K562 (cell line): ENCODE results near the gene SLCO2B1. TPM values are rescaled to one million over a fixed set of nuclear protein-coding genes. Genes with fewer than 3 reads are reported as not detected.

Experiments used
- ATAC-seq: fragments of 200-7000 bp; cut with Tn5 transposase; 3 replicates; pipeline ENCODE4 v1.9.1; 2020; ENCODE audit warnings: moderate library complexity
- BruUV-seq: library from RNA; stranded (reverse); fragments of 400-500 nt; replicated peaks from 2 replicates; lab custom pipeline; 2021; lab: Mats Ljungman, UMichigan
- CTCF ChIA-PET: fragments of 300-600 bp; formaldehyde crosslinking; extraction: SDS; loops from one replicate; lab custom pipeline; 2021; ENCODE audit warnings: low intra/inter-chr PET ratio; lab: Yijun Ruan, JAX
- POLR2A ChIA-PET: fragments of 300-600, 350-650 bp; sonication (Branson Sonifier 250); formaldehyde crosslinking; extraction: SDS; loops from one replicate; lab custom pipeline; 2021; ENCODE audit warnings: antibody characterized with exemption, inconsistent platforms; lab: Yijun Ruan, JAX
- DNase-seq, 4 experiments: peaks; one replicate each; pipeline versions ENCODE4 v3.0.0 to v3.0.0-alpha.2; 2011 to 2018; ENCODE audit warnings: low spot score in 3 of 4, mixed read lengths in 3 of 4; ENCODE audit errors: extremely low read depth in 1 of 4
- FAIRE-seq: peaks from 2 replicates; lab custom pipeline; 2011; peaks lifted over from hg19 to GRCh38; lab: Jason Lieb, UNC
- H2AFZ ChIP-seq: 2 replicates; pipeline ENCODE4 v1.6.0; 2011; ENCODE audit warnings: low read depth, low read length, control low read depth, inconsistent platforms
- H3K27ac ChIP-seq: fragments of 200-600 bp; 3 replicates; pipeline ENCODE4 v1.8.0; 2011; ENCODE audit warnings: low read depth, mild to moderate bottlenecking, control low read depth, inconsistent platforms, low read length, moderate library complexity, mixed read lengths; ENCODE audit errors: extremely low read depth
- H3K27me3 ChIP-seq, 2 experiments: fragments of 300-600 bp in 1 of 2; 2 replicates in 1 of 2; 3 replicates in 1 of 2; pipeline versions ENCODE4 v1.6.0 to v1.8.0; 2011; ENCODE audit warnings: inconsistent platforms in 2 of 2, low read length in 2 of 2, mild to moderate bottlenecking in 1 of 2, mixed read lengths in 1 of 2, moderate library complexity in 1 of 2; ENCODE audit not compliant: control insufficient read depth in 2 of 2, insufficient read depth in 2 of 2
- H3K36me3 ChIP-seq: fragments of 300-600 bp; 3 replicates; pipeline ENCODE4 v1.8.0; 2011; ENCODE audit warnings: mild to moderate bottlenecking, low read length, inconsistent platforms; ENCODE audit not compliant: control insufficient read depth, insufficient read depth
- H3K4me1 ChIP-seq, 2 experiments: fragments of 200-600 bp in 1 of 2; replicated peaks in 1 of 2; 2 replicates in 1 of 2; 3 replicates in 1 of 2; pipeline versions ENCODE4 v1.5.1 to v1.8.0; 2011; ENCODE audit warnings: inconsistent platforms in 2 of 2, low read length in 2 of 2, mild to moderate bottlenecking in 1 of 2, mixed read lengths in 1 of 2, moderate library complexity in 1 of 2; ENCODE audit not compliant: control insufficient read depth in 2 of 2, insufficient read depth in 2 of 2
- H3K4me2 ChIP-seq: 2 replicates; pipeline ENCODE4 v1.6.1; 2011; ENCODE audit warnings: low read length, control low read depth, inconsistent platforms, mixed read lengths; ENCODE audit not compliant: insufficient read depth
- H3K4me3 ChIP-seq: fragments of 200-600 bp; sonication (generic), shearing (Covaris generic); 2 replicates; pipeline ENCODE4 v1.5.1; 2016; ENCODE audit warnings: control low read depth, inconsistent platforms
- H3K79me2 ChIP-seq: fragments of 200-600 bp; 3 replicates; pipeline ENCODE4 v1.8.0; 2011; ENCODE audit warnings: low read length, inconsistent platforms; ENCODE audit not compliant: control insufficient read depth, insufficient read depth
- H3K9ac ChIP-seq, 2 experiments: 2 replicates each; pipeline versions ENCODE4 v1.6.0 to v1.6.1; 2011; ENCODE audit warnings: low read depth in 2 of 2, low read length in 2 of 2, control low read depth in 1 of 2, inconsistent platforms in 1 of 2, mild to moderate bottlenecking in 1 of 2, mixed read lengths in 1 of 2; ENCODE audit not compliant: insufficient read depth in 1 of 2
- H3K9me1 ChIP-seq: one replicate; pipeline ENCODE4 v1.6.0; 2011; ENCODE audit warnings: inconsistent platforms, mild to moderate bottlenecking, low read length, moderate library complexity; ENCODE audit not compliant: control insufficient read depth, insufficient read depth
- H3K9me3 ChIP-seq: replicated peaks from 2 replicates; pipeline ENCODE4 v1.5.1; 2011; ENCODE audit warnings: low read depth, low read length, inconsistent platforms; ENCODE audit not compliant: control insufficient read depth, insufficient read depth
- H4K20me1 ChIP-seq: replicated peaks from 2 replicates; pipeline ENCODE4 v1.6.1; 2011; ENCODE audit warnings: low read length, inconsistent platforms, mixed read lengths; ENCODE audit not compliant: control insufficient read depth, insufficient read depth
- MYNN ChIP-seq, 2 experiments: sonication (generic); formaldehyde crosslinking in 1 of 2; IDR thresholded peaks; 2 replicates each; pipeline versions ENCODE4 v1.5.0 to v1.6.1; 2016 to 2020; ENCODE audit warnings: antibody characterized with exemption in 1 of 2, missing genetic modification reagents in 1 of 2
- ZBTB9 ChIP-seq: fragments of 450-650 bp; formaldehyde crosslinking; IDR thresholded peaks from 2 replicates; pipeline ENCODE4 v1.4.0; 2020; ENCODE audit warnings: mild to moderate bottlenecking, moderate library complexity
- ZNF518B ChIP-seq: fragments of 250-450 bp; sonication (Bioruptor Pico); IDR thresholded peaks from 2 replicates; pipeline ENCODE4 v1.5.0; 2021; ENCODE audit warnings: mild to moderate bottlenecking, moderate library complexity
- WGBS: fragments of 100-300 bp; shearing (Covaris generic); methylation state at CpG from one replicate; pipeline ENCODE4 v1.1.6; 2016; ENCODE audit warnings: low coverage, mixed read lengths; ENCODE audit not compliant: insufficient coverage; ENCODE audit errors: missing lambda C conversion rate; 5-methylcytosine and 5-hydroxymethylcytosine counted together
- in situ Hi-C: fragments of 300-500 bp; cut with MboI; formaldehyde crosslinking; loops from 4 replicates; pipeline ENCODE4 v1.15.0; 2018; ENCODE audit warnings: inconsistent platforms, mixed read lengths
- intact Hi-C: fragments of 100-400 bp; cut with micrococcal nuclease; formaldehyde crosslinking; loops from 2 replicates; pipeline ENCODE4 v1.14.2; 2022
- polyA plus RNA-seq, 8 experiments: library from polyadenylated mRNA; depleted of rRNA in 4 of 8; stranded (reverse) in 5 of 8; unstranded in 3 of 8; fragments of >200 nt; fragmentation: Nextera tagmentation in 2 of 8; fragmentation: Illumina TruSeq in 1 of 8; extraction: Ambion mirVana in 2 of 8; extraction: Trizol in 1 of 8; gene quantifications; 2 replicates each; pipeline versions ENCODE4 v1.2.1 to v1.2.3, GENCODE V29; 2011 to 2014; ENCODE audit warnings: inconsistent platforms in 1 of 8, missing spikeins in 1 of 8
- total RNA-seq, 7 experiments: library from RNA; depleted of rRNA in 6 of 7; stranded (reverse); fragments of >200 nt in 6 of 7; fragmentation: Illumina TruSeq in 2 of 7; extraction: Trizol in 2 of 7; gene quantifications; 2 replicates each; pipeline versions ENCODE4 v1.2.1 to v1.2.3, GENCODE V29; 2011 to 2021; ENCODE audit warnings: low replicate concordance in 1 of 7
- TF ChIP-seq, protein P1 (sequence below): fragments of 450-650 bp; IDR thresholded peaks from 2 replicates; pipeline ENCODE4 v1.6.1; 2017; ENCODE audit warnings: antibody characterized with exemption
- TF ChIP-seq, protein P2 (sequence below): fragments of 250-450 bp; sonication (Bioruptor Pico); IDR thresholded peaks from 2 replicates; pipeline ENCODE4 v1.4.0; 2020
- TF ChIP-seq, protein P3 (sequence below): IDR thresholded peaks from 3 replicates; pipeline ENCODE4 v1.6.1; 2011; ENCODE audit warnings: borderline replicate concordance, mild to moderate bottlenecking; ENCODE audit not compliant: insufficient read length, insufficient read depth

SLCO2B1 gene
- total and polyA plus RNA-seq, 9 of the 15 experiments (the other 6 are each of a cell fraction or from before 2014, with no cell fraction given), result 0.70 to 14.7 (median 7.6) TPM

- H3K4me1 ChIP-seq, result peaks cover 8% of the 10 kb centered on the region in 2 experiments
- TF ChIP-seq, protein P1, sequence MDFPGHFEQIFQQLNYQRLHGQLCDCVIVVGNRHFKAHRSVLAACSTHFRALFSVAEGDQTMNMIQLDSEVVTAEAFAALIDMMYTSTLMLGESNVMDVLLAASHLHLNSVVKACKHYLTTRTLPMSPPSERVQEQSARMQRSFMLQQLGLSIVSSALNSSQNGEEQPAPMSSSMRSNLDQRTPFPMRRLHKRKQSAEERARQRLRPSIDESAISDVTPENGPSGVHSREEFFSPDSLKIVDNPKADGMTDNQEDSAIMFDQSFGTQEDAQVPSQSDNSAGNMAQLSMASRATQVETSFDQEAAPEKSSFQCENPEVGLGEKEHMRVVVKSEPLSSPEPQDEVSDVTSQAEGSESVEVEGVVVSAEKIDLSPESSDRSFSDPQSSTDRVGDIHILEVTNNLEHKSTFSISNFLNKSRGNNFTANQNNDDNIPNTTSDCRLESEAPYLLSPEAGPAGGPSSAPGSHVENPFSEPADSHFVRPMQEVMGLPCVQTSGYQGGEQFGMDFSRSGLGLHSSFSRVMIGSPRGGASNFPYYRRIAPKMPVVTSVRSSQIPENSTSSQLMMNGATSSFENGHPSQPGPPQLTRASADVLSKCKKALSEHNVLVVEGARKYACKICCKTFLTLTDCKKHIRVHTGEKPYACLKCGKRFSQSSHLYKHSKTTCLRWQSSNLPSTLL, result no peak
- no peak for TF ChIP-seq ZBTB9 (CRISPR knock-in tag)
- TF ChIP-seq ZNF518B (CRISPR knock-in tag), result no peak
- TF ChIP-seq, protein P2, sequence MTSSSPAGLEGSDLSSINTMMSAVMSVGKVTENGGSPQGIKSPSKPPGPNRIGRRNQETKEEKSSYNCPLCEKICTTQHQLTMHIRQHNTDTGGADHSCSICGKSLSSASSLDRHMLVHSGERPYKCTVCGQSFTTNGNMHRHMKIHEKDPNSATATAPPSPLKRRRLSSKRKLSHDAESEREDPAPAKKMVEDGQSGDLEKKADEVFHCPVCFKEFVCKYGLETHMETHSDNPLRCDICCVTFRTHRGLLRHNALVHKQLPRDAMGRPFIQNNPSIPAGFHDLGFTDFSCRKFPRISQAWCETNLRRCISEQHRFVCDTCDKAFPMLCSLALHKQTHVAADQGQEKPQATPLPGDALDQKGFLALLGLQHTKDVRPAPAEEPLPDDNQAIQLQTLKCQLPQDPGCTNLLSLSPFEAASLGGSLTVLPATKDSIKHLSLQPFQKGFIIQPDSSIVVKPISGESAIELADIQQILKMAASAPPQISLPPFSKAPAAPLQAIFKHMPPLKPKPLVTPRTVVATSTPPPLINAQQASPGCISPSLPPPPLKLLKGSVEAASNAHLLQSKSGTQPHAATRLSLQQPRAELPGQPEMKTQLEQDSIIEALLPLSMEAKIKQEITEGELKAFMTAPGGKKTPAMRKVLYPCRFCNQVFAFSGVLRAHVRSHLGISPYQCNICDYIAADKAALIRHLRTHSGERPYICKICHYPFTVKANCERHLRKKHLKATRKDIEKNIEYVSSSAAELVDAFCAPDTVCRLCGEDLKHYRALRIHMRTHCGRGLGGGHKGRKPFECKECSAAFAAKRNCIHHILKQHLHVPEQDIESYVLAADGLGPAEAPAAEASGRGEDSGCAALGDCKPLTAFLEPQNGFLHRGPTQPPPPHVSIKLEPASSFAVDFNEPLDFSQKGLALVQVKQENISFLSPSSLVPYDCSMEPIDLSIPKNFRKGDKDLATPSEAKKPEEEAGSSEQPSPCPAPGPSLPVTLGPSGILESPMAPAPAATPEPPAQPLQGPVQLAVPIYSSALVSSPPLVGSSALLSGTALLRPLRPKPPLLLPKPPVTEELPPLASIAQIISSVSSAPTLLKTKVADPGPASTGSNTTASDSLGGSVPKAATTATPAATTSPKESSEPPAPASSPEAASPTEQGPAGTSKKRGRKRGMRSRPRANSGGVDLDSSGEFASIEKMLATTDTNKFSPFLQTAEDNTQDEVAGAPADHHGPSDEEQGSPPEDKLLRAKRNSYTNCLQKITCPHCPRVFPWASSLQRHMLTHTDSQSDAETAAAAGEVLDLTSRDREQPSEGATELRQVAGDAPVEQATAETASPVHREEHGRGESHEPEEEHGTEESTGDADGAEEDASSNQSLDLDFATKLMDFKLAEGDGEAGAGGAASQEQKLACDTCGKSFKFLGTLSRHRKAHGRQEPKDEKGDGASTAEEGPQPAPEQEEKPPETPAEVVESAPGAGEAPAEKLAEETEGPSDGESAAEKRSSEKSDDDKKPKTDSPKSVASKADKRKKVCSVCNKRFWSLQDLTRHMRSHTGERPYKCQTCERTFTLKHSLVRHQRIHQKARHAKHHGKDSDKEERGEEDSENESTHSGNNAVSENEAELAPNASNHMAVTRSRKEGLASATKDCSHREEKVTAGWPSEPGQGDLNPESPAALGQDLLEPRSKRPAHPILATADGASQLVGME (CRISPR knock-in tag), result no peak
- TF ChIP-seq, protein P3, sequence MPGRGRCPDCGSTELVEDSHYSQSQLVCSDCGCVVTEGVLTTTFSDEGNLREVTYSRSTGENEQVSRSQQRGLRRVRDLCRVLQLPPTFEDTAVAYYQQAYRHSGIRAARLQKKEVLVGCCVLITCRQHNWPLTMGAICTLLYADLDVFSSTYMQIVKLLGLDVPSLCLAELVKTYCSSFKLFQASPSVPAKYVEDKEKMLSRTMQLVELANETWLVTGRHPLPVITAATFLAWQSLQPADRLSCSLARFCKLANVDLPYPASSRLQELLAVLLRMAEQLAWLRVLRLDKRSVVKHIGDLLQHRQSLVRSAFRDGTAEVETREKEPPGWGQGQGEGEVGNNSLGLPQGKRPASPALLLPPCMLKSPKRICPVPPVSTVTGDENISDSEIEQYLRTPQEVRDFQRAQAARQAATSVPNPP, result no peak
- no peak for TF ChIP-seq MYNN (IDR thresholded peaks at IDR 0.05)
- no peak for TF ChIP-seq MYNN (CRISPR knock-in tag; IDR thresholded peaks at IDR 0.05)
These were observed 9.4 kb downstream of the SLCO2B1 start for GRCh38 chr11:75160220-75160757.

More at GRCh38 chr11:75160220-75160757, 9.4 kb downstream of the SLCO2B1 start:
- peaks cover 0 to 8% of the 10 kb centered on the region in 2 experiments; a peak in 1 of 5 replicates for H3K27me3 ChIP-seq
- H3K9me3 ChIP-seq, result no peaks in the 10 kb centered on the region; the same call in 1 of the 2 replicates
- no peak overlapping the region for H3K4me3 ChIP-seq
- no TSS peak for BruUV-seq
- H3K36me3 ChIP-seq, result no peaks in the 10 kb centered on the region
- H3K9ac ChIP-seq, result peak overlapping the region in 1 of 2 experiments; percentile 36; a peak in 1 of 4 replicates
- FAIRE-seq, result no peak
- H3K79me2 ChIP-seq, result no peaks in the 10 kb centered on the region
- no peaks in the 10 kb centered on the region for H3K9me1 ChIP-seq
- 26% methylated on average over 6 of the region's 6 CpGs for WGBS
- no peak overlapping the region for H3K4me2 ChIP-seq
- CTCF ChIA-PET, result no interaction called here
- in situ Hi-C loops, result no loop called here
- no peak for ATAC-seq
- H2AFZ ChIP-seq, result no peak overlapping the region
- no peak for DNase-seq
- H4K20me1 ChIP-seq, result peaks cover 9% of the 10 kb centered on the region; the same call in 1 of the 2 replicates
- no peak overlapping the region for H3K27ac ChIP-seq
- intact Hi-C loops, result no loop called here
- POLR2A ChIA-PET, result interaction anchor here (0.6 to 2.4 kb wide), 3 partner anchors 10 to 135 kb away, joined by 3 to 7 read pairs (median 6); no protein-coding TSS in a partner anchor
